Nephron progenitor cell (in vitro differentiated cells): Measurements from ENCODE around the gene SLC16A10.

Source experiments
- DNase-seq: peaks from one replicate; pipeline ENCODE4 v3.0.0; 2021
- H3K27ac Mint-ChIP-seq: 2 replicates; pipeline ENCODE4 v1.8.0; 2021; ENCODE audit warnings: mild to moderate bottlenecking, moderate library complexity, mixed read lengths
- H3K27me3 Mint-ChIP-seq: 2 replicates; pipeline ENCODE4 v1.8.0; 2021; ENCODE audit warnings: mild to moderate bottlenecking, low read depth, mixed read lengths; ENCODE audit not compliant: poor library complexity
- H3K36me3 Mint-ChIP-seq: 2 replicates; pipeline ENCODE4 v1.8.0; 2021; ENCODE audit warnings: low read depth, mixed read lengths
- H3K4me1 Mint-ChIP-seq: 2 replicates; pipeline ENCODE4 v1.8.0; 2021; ENCODE audit warnings: mixed read lengths
- H3K4me3 Mint-ChIP-seq: 2 replicates; pipeline ENCODE4 v1.8.0; 2021; ENCODE audit warnings: mild to moderate bottlenecking, moderate library complexity, mixed read lengths
- H3K9me3 Mint-ChIP-seq: 2 replicates; pipeline ENCODE4 v1.8.0; 2021; ENCODE audit warnings: mild to moderate bottlenecking, moderate library complexity, mixed read lengths
- TF ChIP-seq, protein P1 (sequence below): fragments of 200-600 bp; sonication (generic); IDR thresholded peaks from 2 replicates; pipeline ENCODE4 v1.5.0; 2021; ENCODE audit warnings: antibody characterized with exemption

The SLC16A10 gene

DNA sequence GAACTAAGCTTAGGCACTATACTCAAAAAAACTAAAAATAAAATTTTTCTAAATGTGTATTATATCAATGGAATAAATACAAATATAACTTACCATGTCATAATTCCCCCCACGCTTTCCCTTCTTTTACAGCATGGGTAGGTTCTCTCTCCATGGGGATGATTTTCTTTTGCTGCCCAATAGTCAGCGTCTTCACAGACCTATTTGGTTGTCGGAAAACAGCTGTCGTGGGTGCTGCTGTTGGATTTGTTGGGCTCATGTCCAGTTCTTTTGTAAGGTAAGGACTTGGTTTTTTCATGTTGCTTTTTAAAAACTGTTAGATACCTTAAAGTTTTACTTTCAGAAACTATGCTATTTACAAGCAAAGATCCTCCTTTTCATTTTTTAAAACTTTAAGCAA lies 85.3 kb downstream of the SLC16A10 start:
- no peak for DNase-seq
- Mint-ChIP-seq H3K36me3 (no peaks in the 10 kb centered on the region), H3K9me3 (no peaks in the 10 kb centered on the region), H3K4me3 (no peak overlapping the region), H3K27ac (no peak overlapping the region), H3K27me3 (peaks cover under 1% of the 10 kb centered on the region), H3K4me1 (no peaks in the 10 kb centered on the region)
- TF ChIP-seq, protein P1, sequence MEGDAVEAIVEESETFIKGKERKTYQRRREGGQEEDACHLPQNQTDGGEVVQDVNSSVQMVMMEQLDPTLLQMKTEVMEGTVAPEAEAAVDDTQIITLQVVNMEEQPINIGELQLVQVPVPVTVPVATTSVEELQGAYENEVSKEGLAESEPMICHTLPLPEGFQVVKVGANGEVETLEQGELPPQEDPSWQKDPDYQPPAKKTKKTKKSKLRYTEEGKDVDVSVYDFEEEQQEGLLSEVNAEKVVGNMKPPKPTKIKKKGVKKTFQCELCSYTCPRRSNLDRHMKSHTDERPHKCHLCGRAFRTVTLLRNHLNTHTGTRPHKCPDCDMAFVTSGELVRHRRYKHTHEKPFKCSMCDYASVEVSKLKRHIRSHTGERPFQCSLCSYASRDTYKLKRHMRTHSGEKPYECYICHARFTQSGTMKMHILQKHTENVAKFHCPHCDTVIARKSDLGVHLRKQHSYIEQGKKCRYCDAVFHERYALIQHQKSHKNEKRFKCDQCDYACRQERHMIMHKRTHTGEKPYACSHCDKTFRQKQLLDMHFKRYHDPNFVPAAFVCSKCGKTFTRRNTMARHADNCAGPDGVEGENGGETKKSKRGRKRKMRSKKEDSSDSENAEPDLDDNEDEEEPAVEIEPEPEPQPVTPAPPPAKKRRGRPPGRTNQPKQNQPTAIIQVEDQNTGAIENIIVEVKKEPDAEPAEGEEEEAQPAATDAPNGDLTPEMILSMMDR = no peak

DNA sequence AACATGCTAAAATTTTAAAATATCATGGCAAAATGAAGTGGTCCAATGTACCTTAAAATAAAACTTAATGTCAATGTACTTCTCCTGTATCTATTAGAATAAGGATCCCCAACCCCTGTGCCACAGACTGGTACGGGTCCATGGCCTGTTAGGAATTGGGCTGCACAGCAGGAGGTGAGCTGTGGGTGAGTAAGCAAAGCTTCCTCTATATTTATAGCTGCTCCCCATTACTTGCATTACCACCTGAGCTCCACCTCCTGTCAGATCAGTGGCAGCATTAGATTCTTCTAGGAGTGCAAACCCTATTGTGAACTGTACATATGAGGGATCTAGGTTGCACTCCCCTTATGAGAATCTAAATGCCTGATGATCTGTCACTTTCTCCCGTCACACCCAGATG lies 86.0 kb downstream of the SLC16A10 start:
- Mint-ChIP-seq H3K9me3 (no peaks in the 10 kb centered on the region), H3K27me3 (peaks cover 3% of the 10 kb centered on the region), H3K36me3 (no peaks in the 10 kb centered on the region), H3K4me1 (no peaks in the 10 kb centered on the region), H3K27ac (no peak overlapping the region), H3K4me3 (no peak overlapping the region)
- no peak for DNase-seq
- TF ChIP-seq, protein P1 = no peak

DNA sequence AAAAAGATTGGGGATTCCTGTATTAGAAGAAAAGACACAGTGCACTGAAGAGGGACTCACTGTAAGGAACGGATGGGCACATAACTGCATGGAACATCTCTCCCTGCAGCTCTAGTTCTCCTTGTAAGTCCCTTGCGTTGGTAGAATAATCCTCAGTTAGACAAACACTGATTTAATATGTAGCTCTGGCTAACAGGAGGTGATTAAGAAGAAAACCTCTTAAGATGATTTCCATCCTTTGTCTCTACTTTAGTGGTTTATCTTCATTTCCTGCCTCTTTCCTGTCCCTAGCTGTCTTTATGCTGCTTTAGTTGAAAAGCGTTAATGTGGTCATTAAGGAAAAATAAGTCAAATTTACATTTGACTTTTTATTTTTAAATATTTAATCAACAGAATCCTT lies 86.6 kb downstream of the SLC16A10 start:
- Mint-ChIP-seq H3K9me3 (no peaks in the 10 kb centered on the region), H3K4me3 (no peak overlapping the region), H3K4me1 (no peaks in the 10 kb centered on the region), H3K27me3 (peaks cover 3% of the 10 kb centered on the region), H3K36me3 (no peaks in the 10 kb centered on the region), H3K27ac (no peak overlapping the region)
- DNase-seq = no peak
- TF ChIP-seq, protein P1 = no peak

GRCh38 chr6:111175109-111175508 lies 87.8 kb downstream of the SLC16A10 start:
- Mint-ChIP-seq H3K4me3 (no peak overlapping the region), H3K27me3 (peaks cover 3% of the 10 kb centered on the region), H3K36me3 (no peaks in the 10 kb centered on the region), H3K9me3 (no peaks in the 10 kb centered on the region), H3K27ac (no peak overlapping the region), H3K4me1 (no peaks in the 10 kb centered on the region)
- DNase-seq = no peak
- TF ChIP-seq, protein P1 = no peak

GRCh38 chr6:111176038-111176759 lies 88.9 kb downstream of the SLC16A10 start:
- DNase-seq = no peak
- Mint-ChIP-seq H3K4me1 (no peaks in the 10 kb centered on the region), H3K27me3 (peaks cover 3% of the 10 kb centered on the region), H3K27ac (no peak overlapping the region), H3K36me3 (no peaks in the 10 kb centered on the region), H3K4me3 (no peak overlapping the region), H3K9me3 (no peaks in the 10 kb centered on the region)
- TF ChIP-seq, protein P1 = no peak

GRCh38 chr6:111176760-111177099 lies 89.4 kb downstream of the SLC16A10 start:
- no peak for DNase-seq
- Mint-ChIP-seq H3K4me1 (no peaks in the 10 kb centered on the region), H3K4me3 (no peak overlapping the region), H3K27ac (no peak overlapping the region), H3K36me3 (no peaks in the 10 kb centered on the region), H3K9me3 (no peaks in the 10 kb centered on the region), H3K27me3 (peaks cover 3% of the 10 kb centered on the region)
- TF ChIP-seq, protein P1 = no peak
